ENCODE data around the gene EXOG.

DNA sequence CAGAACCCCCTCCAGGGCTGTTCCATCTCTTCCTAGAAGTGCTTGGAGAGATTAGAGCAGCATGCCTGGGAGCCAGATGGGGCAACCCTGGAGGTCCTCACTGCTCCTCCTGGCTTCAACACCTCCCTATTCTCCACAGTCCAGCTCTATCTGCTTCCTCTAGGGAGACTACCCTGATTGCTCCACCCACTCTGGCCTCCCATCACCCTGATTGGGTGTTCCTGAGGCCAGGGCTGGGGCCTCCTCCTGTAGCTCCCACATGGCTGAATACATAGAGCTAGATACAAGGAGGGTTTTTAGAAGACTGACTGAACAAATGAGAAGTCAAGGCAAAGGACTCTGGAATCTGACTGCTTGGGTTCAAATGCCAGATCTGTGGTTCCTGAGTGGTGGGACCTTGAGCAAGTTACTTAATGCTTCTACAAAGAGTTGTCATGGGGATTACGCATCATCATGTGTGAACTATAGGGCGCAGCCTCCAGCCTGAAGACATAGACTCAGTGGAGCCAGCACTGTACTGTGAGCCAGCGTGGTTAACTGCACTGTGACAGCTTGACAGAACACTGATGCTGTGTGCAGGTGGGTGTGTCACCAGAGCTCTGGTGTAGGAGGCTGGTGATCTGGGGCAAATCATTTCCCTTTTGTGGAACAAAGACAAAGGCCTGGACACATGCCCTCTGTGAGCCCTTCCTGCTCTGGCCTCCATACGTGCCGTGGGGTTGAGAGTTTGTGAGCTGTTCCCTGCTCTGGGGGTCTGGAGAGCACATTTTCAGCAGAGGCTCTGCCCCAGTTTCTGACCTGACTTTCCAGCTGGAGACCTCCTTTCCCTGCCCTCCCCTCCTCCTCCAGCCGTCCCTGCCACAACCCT, 78.5 kb downstream of the EXOG start:
- TF ChIP-seq, protein P1, sequence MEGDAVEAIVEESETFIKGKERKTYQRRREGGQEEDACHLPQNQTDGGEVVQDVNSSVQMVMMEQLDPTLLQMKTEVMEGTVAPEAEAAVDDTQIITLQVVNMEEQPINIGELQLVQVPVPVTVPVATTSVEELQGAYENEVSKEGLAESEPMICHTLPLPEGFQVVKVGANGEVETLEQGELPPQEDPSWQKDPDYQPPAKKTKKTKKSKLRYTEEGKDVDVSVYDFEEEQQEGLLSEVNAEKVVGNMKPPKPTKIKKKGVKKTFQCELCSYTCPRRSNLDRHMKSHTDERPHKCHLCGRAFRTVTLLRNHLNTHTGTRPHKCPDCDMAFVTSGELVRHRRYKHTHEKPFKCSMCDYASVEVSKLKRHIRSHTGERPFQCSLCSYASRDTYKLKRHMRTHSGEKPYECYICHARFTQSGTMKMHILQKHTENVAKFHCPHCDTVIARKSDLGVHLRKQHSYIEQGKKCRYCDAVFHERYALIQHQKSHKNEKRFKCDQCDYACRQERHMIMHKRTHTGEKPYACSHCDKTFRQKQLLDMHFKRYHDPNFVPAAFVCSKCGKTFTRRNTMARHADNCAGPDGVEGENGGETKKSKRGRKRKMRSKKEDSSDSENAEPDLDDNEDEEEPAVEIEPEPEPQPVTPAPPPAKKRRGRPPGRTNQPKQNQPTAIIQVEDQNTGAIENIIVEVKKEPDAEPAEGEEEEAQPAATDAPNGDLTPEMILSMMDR (IDR thresholded peaks at IDR 0.05): no peak
- no peak for TF ChIP-seq POLR2AphosphoS5 (IDR thresholded peaks at IDR 0.05; ENCODE audit: insufficient read depth in 1 of 2, low read depth in 1 of 2)
